Activated T-cell treated with anti-CD3 and anti-CD28 coated beads, Interleukin-2, amount 50 U/mL, for 1 hour (primary cell): ENCODE measurements around the gene GAPVD1.

ENCODE experiments used
- DNase-seq: peaks from one replicate; pipeline ENCODE4 v3.0.0-alpha.2; 2020

GAPVD1 gene

DNA sequence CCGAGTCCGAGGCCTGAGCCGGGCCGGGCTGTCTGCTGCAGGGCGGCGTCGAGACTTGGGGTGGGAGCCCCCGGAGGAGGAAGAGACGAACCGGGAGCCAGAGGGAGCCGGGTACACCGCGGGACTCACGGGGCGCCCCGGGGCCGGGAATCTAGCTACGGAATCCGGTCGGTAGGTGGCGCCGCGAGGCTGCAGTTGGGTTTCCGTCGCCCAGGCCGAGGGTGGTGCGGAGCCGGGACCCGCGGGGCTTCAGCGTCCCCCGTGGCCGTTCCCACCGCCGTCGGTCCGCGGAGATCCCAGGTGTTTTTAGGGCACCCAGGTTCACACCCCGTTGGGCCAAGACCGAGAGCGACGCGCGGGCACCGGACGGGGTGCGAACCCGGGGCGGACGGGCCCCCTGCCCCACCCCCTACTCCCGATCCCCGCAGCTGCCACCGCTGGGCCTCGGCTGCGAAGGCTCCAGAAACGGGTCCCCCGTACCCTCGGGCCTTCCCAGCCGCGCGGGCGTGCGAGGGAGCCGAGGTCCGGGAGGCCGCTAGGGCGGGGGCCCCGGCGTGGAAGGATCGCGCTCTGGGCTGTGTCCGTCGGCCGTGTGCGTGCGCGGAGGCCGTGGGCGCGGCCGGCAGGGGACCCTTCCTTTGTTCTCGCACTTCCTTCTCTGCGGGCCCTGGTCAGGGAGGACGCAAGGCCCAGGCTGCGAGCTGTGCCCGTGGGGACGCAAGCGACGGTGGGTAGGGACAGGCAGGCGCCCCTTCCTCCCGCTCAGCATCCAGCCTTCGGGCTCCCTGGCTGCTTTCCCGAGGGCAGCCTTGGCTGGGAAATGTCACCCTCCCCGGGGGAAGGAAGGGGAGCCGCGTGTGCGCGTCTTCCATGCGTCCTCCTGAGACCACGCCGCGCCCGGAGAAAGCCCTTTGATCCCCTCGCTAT is 146.6 kb downstream of the GAPVD1 start:
- DNase-seq: peak; percentile 81

DNA sequence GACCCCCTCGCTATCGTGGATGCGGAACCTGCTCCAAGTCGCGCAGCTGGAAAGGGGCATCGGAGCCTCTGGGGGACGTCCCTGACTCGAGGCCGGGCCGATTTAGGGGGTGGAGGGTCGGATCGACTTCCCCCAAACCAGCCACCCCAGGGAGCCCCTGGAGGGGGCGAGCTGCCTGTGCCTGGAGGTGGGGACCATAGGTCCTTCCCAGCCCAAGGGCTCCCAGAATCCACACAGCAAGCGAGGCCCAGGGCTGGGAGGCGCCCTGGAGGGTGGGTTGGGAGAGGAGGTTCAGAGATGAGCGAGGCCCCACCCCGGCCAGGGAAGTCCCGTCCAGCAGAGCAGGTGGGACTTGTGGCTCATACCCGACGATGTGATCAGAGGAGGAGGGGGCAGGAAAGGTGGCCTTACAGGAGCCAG is 147.6 kb downstream of the GAPVD1 start:
- no peak for DNase-seq

DNA sequence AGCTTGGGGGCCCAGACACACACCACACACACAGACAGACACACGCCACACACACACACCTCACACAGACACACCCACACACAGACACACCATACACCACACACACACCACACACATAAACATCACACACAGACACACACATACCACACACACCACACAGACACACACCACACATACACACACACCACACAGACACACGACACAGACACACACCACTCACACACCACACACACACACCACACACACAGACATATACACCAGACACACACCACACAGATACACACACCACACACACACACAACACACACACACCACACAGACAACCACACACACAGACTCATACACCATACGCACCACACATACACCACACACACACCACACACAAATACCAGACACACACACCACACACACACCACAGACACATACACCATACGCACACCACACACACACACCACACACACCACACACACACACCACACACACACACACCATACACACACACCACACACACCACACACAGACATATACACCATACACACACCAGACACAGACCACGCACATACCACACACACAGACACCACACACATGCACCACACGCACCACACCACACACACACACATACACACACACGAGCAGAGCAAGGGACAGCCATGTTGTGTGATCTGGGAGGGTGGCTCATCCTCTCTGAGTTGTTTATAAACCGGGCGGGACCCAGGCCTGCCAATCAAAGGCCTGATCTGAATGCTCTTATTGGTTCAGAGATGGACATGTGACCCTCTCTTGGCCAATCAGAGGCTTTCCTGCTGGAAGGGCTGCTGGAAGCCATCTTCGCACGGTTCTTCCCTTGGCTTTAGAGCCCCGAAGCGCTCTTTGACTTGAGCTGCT is 148.3 kb downstream of the GAPVD1 start:
- no peak for DNase-seq

DNA sequence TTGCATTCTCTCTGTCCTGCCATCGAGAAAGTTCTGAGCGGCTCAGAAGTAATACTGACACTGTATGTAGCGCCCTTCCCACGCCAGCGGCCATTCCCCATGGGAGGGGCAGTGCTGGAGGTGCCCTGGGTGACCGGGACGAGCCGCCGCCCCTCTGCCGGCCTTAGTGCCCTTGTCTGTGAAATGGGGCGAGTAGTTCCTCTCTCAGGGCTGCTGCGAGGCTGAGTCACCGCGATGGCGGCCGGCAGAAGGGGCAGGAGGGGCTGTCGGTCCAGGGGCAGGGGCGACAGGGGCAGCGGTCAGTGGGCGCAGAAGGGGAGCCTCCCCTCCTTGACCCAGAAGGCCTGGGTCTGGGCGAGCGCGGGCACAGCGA is 148.9 kb downstream of the GAPVD1 start:
- DNase-seq: no peak

DNA sequence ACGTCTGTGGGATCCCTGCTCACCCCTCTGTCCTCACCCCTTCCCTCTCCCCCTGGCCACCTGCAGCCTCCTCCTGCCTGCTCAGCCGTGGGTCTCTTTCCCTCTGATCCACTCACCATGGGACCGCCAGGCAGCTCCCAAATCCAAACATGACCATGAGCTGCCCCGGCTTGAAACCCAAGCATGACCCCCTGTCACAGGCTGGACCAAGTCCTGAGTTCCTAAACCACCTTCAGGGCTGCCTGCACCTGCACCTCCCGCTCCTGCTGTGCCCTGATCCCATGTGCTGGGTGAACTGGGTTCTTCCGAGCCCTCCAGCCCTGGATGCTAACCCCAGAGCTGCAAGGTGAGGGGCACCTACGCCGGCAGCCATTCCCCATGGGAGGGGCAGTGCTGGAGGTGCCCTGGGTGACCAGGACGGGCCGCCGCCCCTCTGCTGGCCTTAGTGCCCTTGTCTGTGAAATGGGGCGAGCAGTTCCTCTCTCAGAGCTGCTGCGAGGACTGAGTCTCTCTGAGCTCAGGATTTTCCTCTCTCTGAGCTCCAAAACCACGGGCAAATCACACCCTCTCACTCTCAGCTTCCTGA is 149.6 kb downstream of the GAPVD1 start:
- DNase-seq: no peak

DNA sequence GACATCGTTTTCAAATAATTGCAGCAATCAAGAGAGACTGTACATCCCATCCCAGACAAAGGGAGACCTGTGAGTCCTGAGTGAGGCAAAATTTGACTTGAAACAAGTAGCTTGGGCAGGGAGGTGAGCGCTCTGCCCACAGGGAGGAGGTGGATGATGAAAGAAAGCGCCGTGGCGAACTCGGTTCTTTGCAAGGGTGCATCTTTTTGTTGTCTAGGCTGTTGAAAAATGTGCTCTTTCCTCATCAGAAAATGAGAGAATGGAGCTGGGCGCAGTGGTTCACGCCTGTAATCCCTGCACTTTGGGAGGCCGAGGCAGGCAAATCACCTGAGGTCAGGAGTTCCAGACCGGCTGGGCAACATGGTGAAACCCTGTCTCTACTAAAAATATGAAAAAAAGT is 150.5 kb downstream of the GAPVD1 start:
- no peak for DNase-seq

DNA sequence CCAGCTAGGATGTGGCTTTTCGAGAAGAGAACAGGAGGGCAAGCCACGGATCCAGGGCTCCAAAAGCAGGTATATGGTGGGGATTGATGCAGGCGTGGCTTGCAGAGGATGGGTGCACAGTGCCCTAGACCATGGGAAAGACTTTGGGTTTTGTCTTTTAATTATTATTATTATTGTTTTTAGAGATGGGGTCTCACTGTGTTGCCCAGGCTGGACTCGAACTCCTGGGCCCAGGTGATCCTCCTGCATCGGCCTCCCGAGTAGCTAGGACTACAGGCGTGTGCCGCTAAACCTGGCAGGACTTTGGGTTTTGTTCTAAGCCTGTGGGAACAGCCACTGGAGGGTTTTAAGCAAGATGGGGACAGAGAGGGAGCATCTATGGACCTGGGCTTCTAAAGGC is 152.0 kb downstream of the GAPVD1 start:
- no peak for DNase-seq

DNA sequence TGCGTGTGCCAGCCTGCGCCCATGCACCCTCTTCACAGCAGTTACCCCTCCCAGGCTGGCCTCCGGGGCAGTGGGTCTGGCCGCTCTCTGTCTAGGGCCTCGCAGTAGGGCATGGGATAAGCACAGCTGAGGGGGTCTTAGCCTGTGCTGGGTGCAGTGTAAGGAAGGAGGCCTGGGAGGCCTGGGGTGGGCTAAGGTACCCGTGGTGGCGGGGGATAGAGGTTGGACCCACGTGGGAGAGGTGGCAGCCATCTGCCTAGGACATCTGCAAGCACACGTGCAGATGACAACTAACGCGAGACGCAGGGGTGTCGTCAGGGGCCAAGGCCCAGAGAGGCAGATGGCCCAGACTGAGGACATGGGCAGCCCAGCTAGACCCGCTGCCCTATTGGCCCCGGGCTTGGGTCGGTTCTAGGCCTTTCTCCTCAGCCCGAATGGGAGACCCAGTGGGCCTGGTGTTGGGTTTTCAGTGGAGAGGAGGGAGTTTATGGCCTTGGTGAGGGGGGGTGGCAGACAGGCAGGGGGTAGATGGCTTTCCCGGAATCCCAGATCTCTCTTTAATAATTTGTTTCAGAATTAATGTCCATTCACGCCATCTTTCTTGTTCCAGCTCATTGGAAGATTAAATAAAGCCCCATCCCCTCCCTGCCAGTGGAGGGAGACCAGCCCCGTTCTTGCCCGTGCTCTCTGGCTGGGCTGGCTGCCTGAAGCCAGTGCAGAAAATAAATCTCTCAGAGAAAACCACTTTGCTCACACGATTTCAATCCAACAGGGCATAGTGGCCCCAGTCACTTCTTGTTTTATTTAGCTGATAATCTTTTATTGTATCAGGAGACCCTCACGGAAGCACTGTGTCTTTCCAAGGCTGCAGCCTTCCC is 154.2 kb downstream of the GAPVD1 start:
- DNase-seq: no peak

DNA sequence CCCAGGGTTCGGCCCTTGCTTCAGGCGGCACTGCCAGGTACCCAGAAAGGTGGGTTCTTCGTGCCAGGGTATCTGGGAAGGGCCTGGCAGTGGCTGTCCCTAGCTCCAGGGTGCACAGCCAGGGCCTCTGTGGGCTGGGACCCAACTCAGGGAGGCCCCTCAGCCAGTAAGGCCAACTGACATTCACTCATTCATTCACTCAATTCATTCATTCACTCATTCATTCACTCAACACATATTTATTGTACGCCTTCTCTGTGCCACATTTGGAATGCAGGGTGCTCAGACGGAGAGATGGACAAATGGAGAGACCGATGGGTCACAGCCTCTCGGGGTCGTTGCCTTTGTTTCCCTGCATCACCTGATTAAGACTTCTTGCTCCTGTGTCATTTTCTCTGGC is 154.9 kb downstream of the GAPVD1 start:
- no peak for DNase-seq
